Measurements from ENCODE around the gene GTF2F2. TPM values are rescaled to one million over a fixed set of nuclear protein-coding genes. Genes with fewer than 3 reads are reported as not detected.

Gene GTF2F2
- polyA plus RNA-seq, 1 donor (not counting 4 experiments of a cell fraction or from before 2014, with no cell fraction given), result 55.5 TPM

- H2AFZ ChIP-seq (ENCODE audit: control insufficient read depth, low read length), result no peak overlapping the region
- H4K20me1 ChIP-seq (ENCODE audit: control insufficient read depth, extremely low read depth, insufficient read depth, low read length), result no peaks in the 10 kb centered on the region
- no peak overlapping the region for H3K9ac ChIP-seq (ENCODE audit: control insufficient read depth, extremely low read depth, insufficient read depth, low read length)
- H3K79me2 ChIP-seq (ENCODE audit: control insufficient read depth, insufficient read depth, low read length), result no peaks in the 10 kb centered on the region
- DNase-seq (ENCODE audit: low read depth, low spot score), result no peak
- H3K27ac ChIP-seq (ENCODE audit: control insufficient read depth, insufficient read depth, low read length), result no peak overlapping the region
- H3K4me3 ChIP-seq (ENCODE audit: control insufficient read depth in 2 of 3, extremely low read depth in 1 of 3, insufficient read depth in 2 of 3, low read depth in 1 of 3, low read length in 3 of 3), result no peak overlapping the region
- H3K4me1 ChIP-seq (ENCODE audit: control insufficient read depth, extremely low read depth, insufficient read depth, low read length), result peaks cover 11% of the 10 kb centered on the region
- no peaks in the 10 kb centered on the region for H3K36me3 ChIP-seq (ENCODE audit: control insufficient read depth in 2 of 2, extremely low read depth in 1 of 2, insufficient read depth in 2 of 2, low read length in 2 of 2)
- FAIRE-seq, result peak; percentile 41
- no peaks in the 10 kb centered on the region for H3K9me3 ChIP-seq (ENCODE audit: control insufficient read depth, low read depth, low read length)
- no peak for TF ChIP-seq CTCF (optimal IDR thresholded peaks at IDR 0.05 in 1 of 3, IDR thresholded peaks at IDR 0.05 in 1 of 3, conservative IDR thresholded peaks at IDR 0.05 in 1 of 3; ENCODE audit: extremely low read depth in 1 of 3, insufficient read depth in 2 of 3, low read length in 3 of 3)
- TF ChIP-seq EZH2 (IDR thresholded peaks at IDR 0.05; ENCODE audit: low read length), result no peak
- dilution Hi-C loops (cut with MboI; ENCODE audit: extremely low pct_ligation_motif_present, low sequenced_read_pairs), result no loop called here
- no peaks in the 10 kb centered on the region for H3K27me3 ChIP-seq (ENCODE audit: control insufficient read depth, extremely low read depth, insufficient read depth, low read length)
- no peak overlapping the region for H3K4me2 ChIP-seq (ENCODE audit: control insufficient read depth, extremely low read depth, insufficient read depth, low read depth, low read length)
- H3K9me1 ChIP-seq (ENCODE audit: control insufficient read depth, extremely low read depth, insufficient read depth, low read length), result no peaks in the 10 kb centered on the region
Measured at GRCh38 chr13:45086484-45086883, 33.8 kb upstream of the GTF2F2 start.

DNA sequence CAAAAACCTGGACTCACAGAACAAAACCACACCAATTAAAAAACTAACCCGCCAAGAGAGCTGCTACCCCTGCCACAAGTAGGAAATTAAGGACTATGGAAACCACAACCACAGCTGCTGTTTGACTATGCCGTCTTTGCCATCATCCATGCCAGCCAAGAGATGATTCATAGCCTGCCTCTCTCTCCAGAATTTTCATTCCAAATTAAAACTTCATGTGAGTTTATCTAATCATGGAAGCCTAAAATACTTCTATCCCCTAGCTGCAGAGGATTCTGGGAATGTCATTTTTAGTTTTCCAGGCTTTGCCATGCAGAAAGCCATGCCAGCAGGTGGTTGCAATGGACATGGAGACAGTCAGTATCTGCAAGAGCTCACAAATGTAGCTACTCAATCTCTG lies 27.6 kb upstream of the GTF2F2 start:
- no peaks in the 10 kb centered on the region for H3K36me3 ChIP-seq (ENCODE audit: control insufficient read depth in 2 of 2, extremely low read depth in 1 of 2, insufficient read depth in 2 of 2, low read length in 2 of 2)
- H3K9me1 ChIP-seq (ENCODE audit: control insufficient read depth, extremely low read depth, insufficient read depth, low read length), result no peaks in the 10 kb centered on the region
- peaks cover 4% of the 10 kb centered on the region for H3K4me1 ChIP-seq (ENCODE audit: control insufficient read depth, extremely low read depth, insufficient read depth, low read length)
- no peaks in the 10 kb centered on the region for H3K27me3 ChIP-seq (ENCODE audit: control insufficient read depth, extremely low read depth, insufficient read depth, low read length)
- peak; percentile 20 for FAIRE-seq
- no peak overlapping the region for H3K4me2 ChIP-seq (ENCODE audit: control insufficient read depth, extremely low read depth, insufficient read depth, low read depth, low read length)
- no peak overlapping the region for H3K9ac ChIP-seq (ENCODE audit: control insufficient read depth, extremely low read depth, insufficient read depth, low read length)
- dilution Hi-C loops (cut with MboI; ENCODE audit: extremely low pct_ligation_motif_present, low sequenced_read_pairs), result no loop called here
- no peaks in the 10 kb centered on the region for H3K79me2 ChIP-seq (ENCODE audit: control insufficient read depth, insufficient read depth, low read length)
- TF ChIP-seq CTCF (optimal IDR thresholded peaks at IDR 0.05 in 1 of 3, IDR thresholded peaks at IDR 0.05 in 1 of 3, conservative IDR thresholded peaks at IDR 0.05 in 1 of 3; ENCODE audit: extremely low read depth in 1 of 3, insufficient read depth in 2 of 3, low read length in 3 of 3) (no peak), EZH2 (IDR thresholded peaks at IDR 0.05; ENCODE audit: low read length) (no peak)
- H2AFZ ChIP-seq (ENCODE audit: control insufficient read depth, low read length), result no peak overlapping the region
- no peak overlapping the region for H3K27ac ChIP-seq (ENCODE audit: control insufficient read depth, insufficient read depth, low read length)
- no peak overlapping the region for H3K4me3 ChIP-seq (ENCODE audit: control insufficient read depth in 2 of 3, extremely low read depth in 1 of 3, insufficient read depth in 2 of 3, low read depth in 1 of 3, low read length in 3 of 3)
- DNase-seq (ENCODE audit: low read depth, low spot score), result no peak
- H4K20me1 ChIP-seq (ENCODE audit: control insufficient read depth, extremely low read depth, insufficient read depth, low read length), result no peaks in the 10 kb centered on the region
- no peaks in the 10 kb centered on the region for H3K9me3 ChIP-seq (ENCODE audit: control insufficient read depth, low read depth, low read length)
